ENCODE results near the gene CSF2. TPM values are rescaled to one million over a fixed set of nuclear protein-coding genes. Genes with fewer than 3 reads are reported as not detected.

The CSF2 gene
- polyA plus RNA-seq, 1 experiment = not detected

DNA sequence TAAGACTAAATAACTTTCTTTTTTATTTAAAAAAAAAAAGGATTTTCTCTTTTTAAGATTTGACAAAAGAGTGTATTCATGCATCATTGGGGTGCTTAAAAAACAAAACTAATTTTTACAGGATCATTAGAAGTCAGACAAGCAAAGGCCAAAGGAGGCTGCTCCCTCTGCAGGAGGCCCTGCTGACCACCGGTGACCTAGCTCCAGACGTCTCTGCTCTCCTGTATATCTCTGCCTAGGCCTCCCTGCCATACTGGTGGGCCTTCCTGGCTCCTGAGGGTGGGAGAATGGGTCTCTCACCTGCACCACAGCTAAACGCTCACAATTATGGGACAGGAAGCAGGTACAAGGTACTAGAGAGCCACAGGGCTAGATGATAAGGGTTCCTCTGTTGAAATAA lies 36.6 kb downstream of the CSF2 start:
- no peak for DNase-seq (ENCODE audit: low read depth, low spot score)
- Histone ChIP-seq H3K9me3 (ENCODE audit: control insufficient read depth, insufficient read depth, low read length) (peaks cover 4% of the 10 kb centered on the region; the same call in 1 of the 2 replicates), H3K27me3 (ENCODE audit: control insufficient read depth, insufficient read depth, low read length) (no peaks in the 10 kb centered on the region), H3K27ac (ENCODE audit: low read depth, low read length) (no peak overlapping the region), H3K4me3 (ENCODE audit: low read depth, low read length) (no peak overlapping the region)
- ChIA-PET POLR2A (no interaction called here), CTCF (interaction anchor here (0.6 kb wide), 1 partner anchor 240 kb away, joined by 3 read pairs; no protein-coding TSS in a partner anchor)
- TF ChIP-seq, protein P1, sequence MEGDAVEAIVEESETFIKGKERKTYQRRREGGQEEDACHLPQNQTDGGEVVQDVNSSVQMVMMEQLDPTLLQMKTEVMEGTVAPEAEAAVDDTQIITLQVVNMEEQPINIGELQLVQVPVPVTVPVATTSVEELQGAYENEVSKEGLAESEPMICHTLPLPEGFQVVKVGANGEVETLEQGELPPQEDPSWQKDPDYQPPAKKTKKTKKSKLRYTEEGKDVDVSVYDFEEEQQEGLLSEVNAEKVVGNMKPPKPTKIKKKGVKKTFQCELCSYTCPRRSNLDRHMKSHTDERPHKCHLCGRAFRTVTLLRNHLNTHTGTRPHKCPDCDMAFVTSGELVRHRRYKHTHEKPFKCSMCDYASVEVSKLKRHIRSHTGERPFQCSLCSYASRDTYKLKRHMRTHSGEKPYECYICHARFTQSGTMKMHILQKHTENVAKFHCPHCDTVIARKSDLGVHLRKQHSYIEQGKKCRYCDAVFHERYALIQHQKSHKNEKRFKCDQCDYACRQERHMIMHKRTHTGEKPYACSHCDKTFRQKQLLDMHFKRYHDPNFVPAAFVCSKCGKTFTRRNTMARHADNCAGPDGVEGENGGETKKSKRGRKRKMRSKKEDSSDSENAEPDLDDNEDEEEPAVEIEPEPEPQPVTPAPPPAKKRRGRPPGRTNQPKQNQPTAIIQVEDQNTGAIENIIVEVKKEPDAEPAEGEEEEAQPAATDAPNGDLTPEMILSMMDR (IDR thresholded peaks at IDR 0.05; ENCODE audit: low read depth, low read length) = no peak

DNA sequence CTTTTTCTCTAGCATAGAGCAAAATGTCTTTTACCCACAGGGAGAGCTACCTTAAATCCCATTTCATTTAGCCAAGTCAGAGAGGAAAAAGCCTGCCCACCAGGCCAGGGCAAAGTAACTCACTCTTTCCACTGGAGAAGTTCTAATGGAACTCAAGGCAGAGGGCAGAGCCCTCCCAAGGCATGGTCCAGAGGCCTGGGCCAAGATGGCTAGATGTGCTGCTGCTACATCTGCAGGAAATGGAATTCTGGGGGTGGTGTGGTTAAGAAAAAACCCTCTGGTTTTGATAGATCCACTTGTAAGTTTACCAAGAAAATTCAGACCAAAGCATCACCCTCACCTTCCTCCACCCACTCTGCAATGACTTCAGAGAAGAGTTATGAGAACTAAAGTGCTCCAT lies 37.3 kb downstream of the CSF2 start:
- Histone ChIP-seq H3K9me3 (ENCODE audit: control insufficient read depth, insufficient read depth, low read length) (peaks cover 4% of the 10 kb centered on the region; the same call in 1 of the 2 replicates), H3K27me3 (ENCODE audit: control insufficient read depth, insufficient read depth, low read length) (no peaks in the 10 kb centered on the region), H3K4me3 (ENCODE audit: low read depth, low read length) (no peak overlapping the region), H3K27ac (ENCODE audit: low read depth, low read length) (no peak overlapping the region)
- DNase-seq (ENCODE audit: low read depth, low spot score) = no peak
- TF ChIP-seq, protein P1 (IDR thresholded peaks at IDR 0.05; ENCODE audit: low read depth, low read length) = no peak
- POLR2A ChIA-PET = no interaction called here
- CTCF ChIA-PET = no interaction called here

DNA sequence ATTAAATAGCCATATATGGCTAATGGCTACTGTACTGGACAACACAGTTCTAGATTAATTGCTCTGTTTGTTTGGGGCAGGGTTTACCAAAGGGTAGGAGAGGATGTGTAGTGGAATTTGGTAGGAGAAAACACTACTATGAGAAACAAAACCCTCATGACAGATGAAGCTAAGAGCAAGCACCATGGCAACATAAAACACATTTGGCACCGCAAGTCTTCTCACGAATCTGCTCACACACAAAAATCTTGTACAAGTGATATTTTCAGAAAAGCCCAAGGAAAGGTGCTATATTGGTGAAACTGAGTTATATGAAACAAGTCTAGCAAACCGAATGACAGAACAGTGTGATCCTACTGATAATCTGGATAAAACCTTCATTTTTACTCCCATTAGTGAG lies 38.5 kb downstream of the CSF2 start:
- TF ChIP-seq, protein P1 (IDR thresholded peaks at IDR 0.05; ENCODE audit: low read depth, low read length) = no peak
- H3K4me3 ChIP-seq (ENCODE audit: low read depth, low read length) = no peak overlapping the region
- peaks cover 4% of the 10 kb centered on the region; the same call in 1 of the 2 replicates for H3K9me3 ChIP-seq (ENCODE audit: control insufficient read depth, insufficient read depth, low read length)
- H3K27me3 ChIP-seq (ENCODE audit: control insufficient read depth, insufficient read depth, low read length) = no peaks in the 10 kb centered on the region
- H3K27ac ChIP-seq (ENCODE audit: low read depth, low read length) = no peak overlapping the region
- CTCF ChIA-PET = interaction anchor here (0.6 kb wide), 1 partner anchor 205 kb away, joined by 3 read pairs; no protein-coding TSS in a partner anchor
- no peak for DNase-seq (ENCODE audit: low read depth, low spot score)
- POLR2A ChIA-PET = no interaction called here

DNA sequence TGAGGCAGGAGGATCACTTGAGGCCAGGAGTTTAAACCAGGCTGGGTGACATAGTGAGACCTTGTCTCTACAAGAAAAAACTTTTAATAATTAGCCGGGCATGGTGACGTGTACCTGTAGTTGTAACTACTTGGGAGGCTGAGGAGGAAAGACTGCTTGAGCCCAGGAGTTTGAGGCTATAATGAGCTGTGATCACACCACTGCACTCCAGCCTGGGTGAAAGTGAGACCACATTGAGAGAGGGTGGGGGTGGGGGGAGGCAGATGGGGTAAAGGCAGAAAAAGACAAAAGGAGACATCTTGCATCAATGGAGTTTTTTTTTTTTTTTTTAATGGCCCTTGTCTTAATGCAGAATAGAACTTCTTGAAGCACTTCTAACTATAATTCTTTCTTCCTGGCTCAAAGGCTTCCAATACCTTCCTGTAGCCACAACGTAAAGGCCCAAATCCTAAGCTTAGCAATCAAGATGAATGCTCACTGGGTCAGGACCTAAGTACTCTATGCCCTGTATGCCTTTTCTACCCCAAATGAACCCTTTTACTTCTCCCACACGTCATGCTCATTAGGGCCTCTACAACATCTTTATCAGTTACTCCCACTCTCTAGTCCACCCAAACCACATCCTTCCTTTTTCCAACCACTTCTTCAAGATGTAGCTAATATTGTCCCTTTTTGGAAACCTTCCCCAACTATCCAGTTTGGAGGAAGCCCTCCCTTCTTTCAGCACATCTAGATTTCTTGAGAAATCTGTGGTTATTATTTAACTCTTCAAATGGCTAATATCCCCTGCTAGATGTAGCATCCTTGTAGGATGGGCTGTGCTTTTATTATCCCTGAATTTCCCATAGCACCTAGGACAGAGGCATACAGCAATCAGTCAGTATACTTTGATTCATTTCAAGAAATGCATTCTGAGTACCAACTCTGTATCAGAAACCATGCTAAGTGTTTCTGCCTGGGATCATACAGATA lies 40.8 kb downstream of the CSF2 start:
- Histone ChIP-seq H3K27me3 (ENCODE audit: control insufficient read depth, insufficient read depth, low read length) (no peaks in the 10 kb centered on the region), H3K27ac (ENCODE audit: low read depth, low read length) (no peak overlapping the region), H3K9me3 (ENCODE audit: control insufficient read depth, insufficient read depth, low read length) (peaks cover 4% of the 10 kb centered on the region; the same call in 1 of the 2 replicates), H3K4me3 (ENCODE audit: low read depth, low read length) (no peak overlapping the region)
- TF ChIP-seq, protein P1 (IDR thresholded peaks at IDR 0.05; ENCODE audit: low read depth, low read length) = no peak
- DNase-seq (ENCODE audit: low read depth, low spot score) = no peak
- ChIA-PET CTCF (interaction anchor here (0.6 kb wide), 1 partner anchor 90 kb away, joined by 3 read pairs; no protein-coding TSS in a partner anchor), POLR2A (no interaction called here)

DNA sequence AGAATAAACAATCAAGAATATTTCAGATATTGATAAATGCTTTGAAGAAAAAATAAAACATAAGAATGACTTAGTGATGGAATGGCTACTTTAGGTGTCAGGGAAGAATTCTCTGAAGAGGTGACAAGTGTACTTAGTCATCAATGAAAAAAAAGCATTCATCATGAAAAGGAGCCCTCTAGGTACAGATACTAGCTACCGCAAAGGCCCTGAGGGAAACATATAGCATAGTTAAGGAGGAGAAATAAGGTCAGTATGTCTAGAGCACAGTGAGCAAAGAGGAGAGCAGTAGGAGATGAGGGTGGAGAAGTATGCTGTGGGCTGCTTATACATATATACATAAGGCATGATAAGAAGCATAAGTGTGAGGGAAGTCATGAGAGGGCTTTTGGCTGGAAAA lies 41.8 kb downstream of the CSF2 start:
- POLR2A ChIA-PET = no interaction called here
- CTCF ChIA-PET = no interaction called here
- Histone ChIP-seq H3K27me3 (ENCODE audit: control insufficient read depth, insufficient read depth, low read length) (no peaks in the 10 kb centered on the region), H3K9me3 (ENCODE audit: control insufficient read depth, insufficient read depth, low read length) (peaks cover 4% of the 10 kb centered on the region; the same call in 1 of the 2 replicates), H3K27ac (ENCODE audit: low read depth, low read length) (no peak overlapping the region), H3K4me3 (ENCODE audit: low read depth, low read length) (no peak overlapping the region)
- TF ChIP-seq, protein P1 (IDR thresholded peaks at IDR 0.05; ENCODE audit: low read depth, low read length) = no peak
- no peak for DNase-seq (ENCODE audit: low read depth, low spot score)
